CD4-positive, CD25-positive, alpha-beta regulatory T cell (primary cell): ENCODE measurements around the gene NEXMIF. TPM values are rescaled to one million over a fixed set of nuclear protein-coding genes. Genes with fewer than 3 reads are reported as not detected.

ENCODE experiments used
- polyA plus RNA-seq, 4 donors: library from polyadenylated mRNA; unstranded; fragments of 300-500 nt; fragmentation: Illumina TruSeq; gene quantifications; one replicate each; pipeline ENCODE4 v1.2.3, GENCODE V29; 2021
- total RNA-seq: library from RNA; stranded (reverse); gene quantifications from one replicate; pipeline ENCODE4 v1.2.3, GENCODE V29; 2022

Gene NEXMIF
- total and polyA plus RNA-seq, 5 donors from 2014 or later = 0.02 to 0.12 (median 0.03) TPM; not detected in 2

Other genes starting within 250 kb of the NEXMIF start
- gene ABCB7, start 230.8 kb upstream of the NEXMIF start, total RNA-seq = 22.1 TPM
- 10 to 100 TPM; 16.4 to 22.9 (median 18.9) TPM for gene ABCB7, start 230.8 kb upstream of the NEXMIF start, polyA plus RNA-seq